Endometrial microvascular endothelial cells (primary cell): Measurements from ENCODE around the gene BRPF1. TPM values are rescaled to one million over a fixed set of nuclear protein-coding genes. Genes with fewer than 3 reads are reported as not detected.

Experiments used
- in situ Hi-C: cut with HindIII; loops from 2 replicates; pipeline ENCODE4 v1.10.0; 2017; ENCODE audit warnings: low sequenced_read_pairs, low pct_unique_long_range_greater_than_20kb; ENCODE audit errors: inconsistent ontology term
- total RNA-seq: library from RNA; depleted of rRNA; stranded (reverse); fragments of >200 nt; gene quantifications from one replicate; pipeline ENCODE4 v1.2.3, GENCODE V29; 2015; ENCODE audit errors: inconsistent ontology term

The BRPF1 gene
- total RNA-seq, 1 donor from 2014 or later: 16.2 TPM

GRCh38 chr3:9727041-9727595, 4.4 kb upstream of the BRPF1 start:
- in situ Hi-C loops: no loop called here

DNA sequence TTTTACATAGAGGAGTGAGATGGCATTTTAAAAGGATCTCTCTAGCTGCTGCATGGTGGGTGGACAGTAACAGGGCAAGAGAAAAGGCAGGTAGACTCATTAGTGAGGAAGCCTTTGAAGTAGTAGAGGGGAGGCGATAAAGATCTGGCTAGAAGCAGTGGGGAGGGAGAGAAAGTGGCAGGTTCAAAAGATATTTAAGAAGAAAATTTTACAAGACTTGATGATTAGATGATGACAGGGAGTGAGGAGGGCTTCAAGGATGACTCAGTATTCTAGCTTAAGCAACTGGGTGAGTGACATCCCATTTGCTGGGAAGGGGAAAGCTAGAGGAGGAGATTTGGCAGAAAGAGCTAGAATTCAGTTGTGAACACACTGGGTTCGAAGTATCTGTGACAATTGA, 3.8 kb upstream of the BRPF1 start:
- in situ Hi-C loops: no loop called here

DNA sequence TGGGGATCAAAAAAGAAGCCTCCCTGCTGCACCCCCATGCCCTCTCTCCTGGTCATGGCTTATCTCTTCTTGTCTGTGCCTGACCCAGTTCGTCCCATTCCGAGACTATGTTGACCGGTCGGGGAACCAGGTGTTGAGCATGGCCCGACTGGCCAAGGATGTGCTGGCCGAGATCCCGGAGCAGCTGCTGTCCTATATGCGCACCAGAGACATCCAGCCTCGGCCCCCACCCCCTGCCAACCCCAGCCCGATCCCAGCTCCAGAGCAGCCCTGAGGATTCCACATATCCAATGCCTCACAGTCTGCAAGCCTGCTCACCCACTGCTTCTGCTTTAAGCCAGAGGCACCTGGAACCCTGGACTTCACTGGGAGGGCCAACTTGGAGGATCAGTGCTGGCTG, 2.1 kb upstream of the BRPF1 start:
- in situ Hi-C loops: no loop called here

DNA sequence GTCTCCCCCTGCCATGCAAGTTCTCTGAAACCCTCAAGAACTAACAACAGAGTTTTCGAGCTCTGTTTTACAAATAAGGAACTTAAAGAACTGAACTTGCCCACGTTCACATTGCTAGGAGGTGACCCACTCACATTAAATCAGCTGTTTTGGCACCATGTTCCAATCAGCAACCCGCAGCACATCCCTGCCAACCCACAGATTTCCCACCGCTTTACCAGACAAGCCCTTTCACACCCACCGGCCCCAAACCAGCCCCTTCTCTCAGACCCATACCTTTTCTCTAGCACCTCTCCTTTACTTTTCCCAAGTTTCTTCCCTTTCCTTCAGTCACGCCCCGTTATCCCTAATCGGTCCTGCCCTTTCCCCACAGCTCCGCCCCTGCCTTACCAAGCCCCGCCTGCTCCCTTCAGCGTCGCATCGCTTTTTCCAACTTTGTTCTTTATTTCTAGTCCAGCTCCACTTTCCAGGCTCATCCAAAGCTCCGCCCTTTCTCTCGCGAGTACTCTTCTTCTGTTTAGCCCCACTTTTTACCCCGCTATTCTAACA, 804 bp upstream of the BRPF1 start:
- in situ Hi-C loops: no loop called here

DNA sequence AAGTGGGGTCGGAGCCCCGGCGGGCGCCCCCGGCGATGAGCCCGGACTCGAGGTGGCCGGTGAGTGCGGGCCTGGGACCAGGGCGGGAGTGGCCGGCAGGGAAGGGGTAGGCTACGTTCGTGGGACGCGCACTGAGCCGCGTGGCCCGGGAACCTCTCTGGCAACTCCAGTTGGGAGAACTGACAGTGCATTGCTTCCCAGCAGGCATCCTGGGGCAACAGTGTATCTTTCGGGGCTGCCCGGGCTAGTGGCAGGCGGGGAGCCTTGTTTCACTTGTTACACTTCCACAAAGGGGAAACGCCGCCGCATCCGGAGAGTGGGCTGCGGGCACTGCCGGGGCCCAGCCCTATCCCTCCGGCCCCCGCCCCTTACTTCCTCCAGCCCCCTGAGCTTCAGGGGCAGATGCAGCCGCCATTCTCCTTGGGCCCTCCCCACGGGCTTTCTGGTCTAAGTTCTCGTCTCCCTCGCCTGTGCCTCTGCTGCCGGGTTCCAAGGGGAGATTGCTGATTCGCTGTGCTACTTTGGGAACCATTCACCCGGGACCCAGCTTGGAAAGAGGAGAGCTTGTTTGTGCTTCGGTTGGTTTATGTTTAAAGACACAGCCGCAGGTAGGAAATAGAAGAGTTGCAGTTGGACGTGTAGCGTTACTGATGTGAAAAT, 675 bp downstream of the BRPF1 start:
- in situ Hi-C loops: no loop called here

GRCh38 chr3:9732740-9733115, 1.2 kb downstream of the BRPF1 start:
- in situ Hi-C loops: no loop called here

DNA sequence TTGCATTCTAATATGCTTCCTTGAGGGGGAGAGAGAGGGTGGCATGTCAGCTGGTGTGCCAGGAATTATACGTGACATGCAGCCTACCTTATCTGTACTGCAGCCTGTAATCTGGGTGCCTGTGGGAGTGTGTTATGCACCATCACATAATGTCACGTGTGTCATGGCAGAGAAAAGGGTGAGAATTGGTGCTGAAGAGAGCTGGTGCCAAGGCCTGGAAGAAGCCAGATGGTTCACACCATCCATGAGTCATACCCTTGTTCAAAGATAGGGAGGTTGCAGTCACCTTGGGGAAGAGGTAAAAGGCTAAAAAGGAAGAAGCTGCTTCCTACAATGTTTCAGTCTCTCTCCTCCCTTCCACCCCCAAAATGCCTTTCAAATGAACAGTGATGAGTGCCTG, 5.3 kb downstream of the BRPF1 start:
- in situ Hi-C loops: no loop called here

DNA sequence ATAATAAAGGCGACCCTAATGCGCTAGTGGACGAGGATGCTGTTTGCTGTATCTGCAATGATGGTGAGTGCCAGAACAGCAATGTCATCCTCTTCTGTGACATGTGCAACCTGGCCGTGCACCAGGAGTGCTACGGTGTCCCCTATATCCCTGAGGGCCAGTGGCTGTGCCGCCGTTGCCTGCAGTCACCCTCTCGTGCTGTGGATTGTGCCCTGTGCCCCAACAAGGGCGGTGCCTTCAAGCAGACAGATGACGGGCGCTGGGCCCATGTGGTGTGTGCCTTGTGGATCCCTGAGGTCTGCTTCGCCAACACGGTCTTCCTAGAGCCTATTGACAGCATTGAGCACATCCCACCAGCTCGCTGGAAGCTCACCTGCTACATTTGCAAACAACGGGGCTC, 7.6 kb downstream of the BRPF1 start:
- in situ Hi-C loops: no loop called here

- in situ Hi-C loops: no loop called here
Measured at GRCh38 chr3:9742560-9742959, 11.0 kb downstream of the BRPF1 start.

- in situ Hi-C loops: no loop called here
Measured at GRCh38 chr3:9743548-9743947, 12.0 kb downstream of the BRPF1 start.

- in situ Hi-C loops: no loop called here
Measured at GRCh38 chr3:9744162-9744561, 12.6 kb downstream of the BRPF1 start.

- in situ Hi-C loops: no loop called here
Measured at GRCh38 chr3:9745521-9745920, 14.0 kb downstream of the BRPF1 start.

GRCh38 chr3:9746330-9746729, 14.8 kb downstream of the BRPF1 start:
- in situ Hi-C loops: no loop called here

DNA sequence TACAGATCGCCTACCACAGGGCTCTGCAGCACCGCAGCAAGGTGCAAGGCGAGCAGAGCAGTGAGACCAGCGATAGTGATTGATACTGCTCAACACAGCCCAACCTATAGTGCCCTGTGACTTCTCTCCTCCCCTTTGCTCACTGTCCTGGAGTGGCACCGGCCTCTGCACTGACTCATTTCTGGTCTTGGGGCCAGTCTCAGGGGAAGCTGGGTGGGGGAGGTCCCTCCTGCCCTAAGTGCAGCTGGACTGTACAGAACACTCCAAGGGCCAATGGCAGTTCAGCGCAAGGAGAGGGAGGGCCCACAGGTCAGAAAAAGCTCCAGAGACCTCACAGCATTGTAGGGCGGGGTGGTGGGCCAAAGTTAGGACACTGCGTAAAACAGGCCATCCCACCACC, 15.7 kb downstream of the BRPF1 start:
- in situ Hi-C loops: no loop called here

GRCh38 chr3:9748031-9748430, 16.5 kb downstream of the BRPF1 start:
- in situ Hi-C loops: no loop called here

- in situ Hi-C loops: no loop called here
Measured at GRCh38 chr3:9749296-9749644, 17.7 kb downstream of the BRPF1 start.

GRCh38 chr3:9749645-9750555, 18.4 kb downstream of the BRPF1 start, which contains the start of gene OGG1:
Gene OGG1, plus strand, starts transcription at chr3:9749952. Its CDS starts 335 bp downstream, at chr3:9750287.
- in situ Hi-C loops: no loop called here

DNA sequence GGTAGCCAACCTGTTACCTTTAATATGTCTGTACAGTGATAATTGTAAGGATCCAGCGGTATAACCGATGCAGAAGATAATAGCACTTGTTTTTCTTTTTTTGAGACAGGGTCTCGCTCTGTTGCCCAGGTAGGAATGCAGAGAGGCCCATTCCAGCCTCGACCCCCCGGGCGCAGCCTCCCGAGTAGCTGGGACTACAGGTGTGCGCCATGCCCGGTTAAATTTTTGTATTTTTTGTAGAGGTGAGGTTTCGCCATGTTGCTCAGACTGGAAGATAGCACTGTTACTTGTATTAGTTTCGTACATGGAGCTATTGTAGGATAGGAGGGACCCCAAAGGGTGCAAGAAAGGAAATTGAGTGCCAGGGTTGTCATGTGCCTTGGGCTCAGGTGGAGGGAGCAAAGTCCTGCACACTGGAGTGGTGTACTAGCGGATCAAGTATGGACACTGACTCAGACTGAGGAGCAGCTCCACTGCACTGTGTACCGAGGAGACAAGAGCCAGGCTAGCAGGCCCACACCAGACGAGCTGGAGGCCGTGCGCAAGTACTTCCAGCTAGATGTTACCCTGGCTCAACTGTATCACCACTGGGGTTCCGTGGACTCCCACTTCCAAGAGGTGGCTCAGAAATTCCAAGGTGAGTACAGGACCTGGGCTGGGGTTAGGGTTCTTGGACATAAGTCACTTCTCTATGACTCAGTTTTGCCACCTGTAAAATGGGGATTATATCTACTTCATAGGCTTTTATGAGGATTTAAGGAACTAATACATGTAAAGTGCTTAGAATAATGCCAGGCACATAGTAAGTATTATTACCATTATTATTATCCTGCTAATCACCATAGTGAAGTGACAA, 19.2 kb downstream of the BRPF1 start:
- in situ Hi-C loops: no loop called here

GRCh38 chr3:9754678-9755077, 23.1 kb downstream of the BRPF1 start:
- in situ Hi-C loops: no loop called here
